Sigmoid colon (tissue), 4 donors: ENCODE results near the gene RAB39A.

ENCODE experiments used
- CTCF ChIP-seq, 4 experiments: fragments of 450-650 bp in 3 of 4; fragments of 200-600 bp in 1 of 4; IDR thresholded peaks; one replicate each; pipeline ENCODE4 v1.5.1; 2016 to 2019; ENCODE audit warnings: antibody characterized with exemption in 4 of 4, mild to moderate bottlenecking in 3 of 4, moderate library complexity in 2 of 4
- EP300 ChIP-seq, 4 donors: sonication (generic); formaldehyde crosslinking; IDR thresholded peaks; one replicate each; pipeline ENCODE4 v1.6.1; 2017; ENCODE audit warnings: antibody characterized with exemption in 4 of 4
- POLR2A ChIP-seq, 2 donors: fragments of 450-650 bp; IDR thresholded peaks; one replicate each; pipeline ENCODE4 v1.6.1; 2016; ENCODE audit warnings: antibody characterized with exemption in 2 of 2, mild to moderate bottlenecking in 2 of 2, moderate library complexity in 2 of 2
- POLR2AphosphoS5 ChIP-seq, 4 donors: sonication (generic); formaldehyde crosslinking; IDR thresholded peaks; one replicate each; pipeline ENCODE4 v1.6.1; 2017; ENCODE audit warnings: antibody characterized with exemption in 4 of 4

GRCh38 chr11:107908211-107908610 lies 20.0 kb upstream of the RAB39A start:
- no peak for TF ChIP-seq CTCF (IDR thresholded peaks at IDR 0.05)
- no peak for TF ChIP-seq POLR2AphosphoS5 (IDR thresholded peaks at IDR 0.05)
- no peak for TF ChIP-seq POLR2A (IDR thresholded peaks at IDR 0.05)
- no peak for TF ChIP-seq EP300 (IDR thresholded peaks at IDR 0.05)
